Urothelium cell line (cell line): ENCODE data around the gene CAMK1D.
"Not testable (repeated sequence)": the region's sequence is repeated elsewhere in the genome, so short reads cannot be mapped to it uniquely, and the experiment has no call there.

Source experiments
- DNase-seq: peaks from one replicate; pipeline ENCODE4 v3.0.0; 2011; ENCODE audit warnings: low spot score, mixed read lengths
- FAIRE-seq: peaks from 2 replicates; lab custom pipeline; 2011; peaks lifted over from hg19 to GRCh38; lab: Jason Lieb, UNC

CAMK1D gene

GRCh38 chr10:12420530-12421120 lies 71.3 kb downstream of the CAMK1D start:
- no peak for DNase-seq
- FAIRE-seq, result no peak

DNA sequence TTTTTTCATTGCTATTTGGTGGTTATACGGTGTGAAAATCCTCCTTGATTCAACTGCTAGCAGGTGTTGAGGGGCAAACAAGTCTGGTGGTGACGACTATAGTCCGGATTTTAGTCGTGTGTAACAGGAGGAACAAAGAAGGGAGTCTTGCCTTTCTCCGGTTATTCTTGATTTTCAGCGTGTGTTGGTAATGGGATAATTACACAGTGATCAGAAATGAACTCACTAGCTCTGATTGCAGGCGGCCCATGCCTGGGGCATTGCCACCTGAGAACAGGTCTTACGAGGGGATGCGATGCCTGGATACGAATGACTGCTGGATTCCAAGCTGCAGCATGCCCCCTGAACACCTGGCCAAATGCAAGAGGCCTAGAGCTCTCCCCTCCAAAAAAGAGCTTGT lies 72.8 kb downstream of the CAMK1D start:
- no peak for DNase-seq
- FAIRE-seq, result no peak

- FAIRE-seq (no peak), DNase-seq (no peak)
These were observed 74.5 kb downstream of the CAMK1D start for GRCh38 chr10:12423896-12424295.

DNA sequence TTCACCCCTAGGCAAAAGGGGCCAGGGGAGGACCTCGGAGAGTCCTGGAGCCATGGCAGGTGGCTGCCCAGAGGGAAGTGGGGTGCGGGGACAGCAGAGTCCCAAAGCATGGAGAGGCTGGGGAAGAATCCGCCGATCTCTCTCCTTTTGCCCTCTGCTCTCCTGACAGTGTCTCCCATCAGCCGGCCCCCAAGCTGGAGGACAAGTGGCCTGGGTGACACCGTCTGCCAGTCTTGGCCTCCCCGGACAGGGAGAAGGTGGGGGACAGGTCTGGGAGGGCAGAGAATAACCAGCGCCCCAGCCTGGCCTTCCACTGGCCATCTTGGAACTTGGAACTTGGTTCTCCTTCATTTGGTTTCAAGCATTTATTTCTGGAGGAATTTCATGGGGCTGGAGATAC lies 77.9 kb downstream of the CAMK1D start:
- DNase-seq (no peak), FAIRE-seq (no peak)

- no peak for FAIRE-seq
- DNase-seq, result no peak
These were observed 79.2 kb downstream of the CAMK1D start for GRCh38 chr10:12428447-12429135.

DNA sequence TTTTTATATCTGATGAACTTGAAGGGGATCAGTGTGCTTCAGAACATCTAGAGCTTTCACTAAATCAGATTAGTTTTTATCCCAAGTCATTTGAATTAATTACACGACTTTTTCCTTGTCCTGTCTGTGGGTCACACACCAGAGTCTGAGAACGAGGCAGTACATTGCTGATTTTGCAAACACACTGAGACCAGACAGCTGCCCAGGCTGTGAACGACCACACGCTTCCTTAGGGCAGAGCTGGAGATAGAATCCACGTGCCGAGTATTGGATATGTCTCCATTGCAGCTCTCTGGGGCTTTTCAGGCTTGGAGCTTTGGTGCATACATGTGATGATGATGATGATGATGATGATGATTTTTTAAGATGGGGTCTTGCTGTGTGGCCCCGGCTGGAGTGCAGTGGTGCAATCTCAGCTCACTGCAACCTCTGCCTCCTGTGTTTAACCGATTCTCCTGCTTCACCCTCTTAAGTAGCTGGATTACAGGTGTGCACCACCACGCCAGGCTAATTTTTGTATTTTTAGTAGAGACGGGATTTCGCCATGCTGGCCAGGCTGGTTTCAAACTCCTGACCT lies 81.1 kb downstream of the CAMK1D start:
- DNase-seq (no peak), FAIRE-seq (no peak)

- DNase-seq (no peak), FAIRE-seq (no peak)
These were observed 82.1 kb downstream of the CAMK1D start for GRCh38 chr10:12431151-12432101.

- DNase-seq (no peak), FAIRE-seq (peak; percentile 58)
These were observed 83.2 kb downstream of the CAMK1D start for GRCh38 chr10:12432402-12433189.

DNA sequence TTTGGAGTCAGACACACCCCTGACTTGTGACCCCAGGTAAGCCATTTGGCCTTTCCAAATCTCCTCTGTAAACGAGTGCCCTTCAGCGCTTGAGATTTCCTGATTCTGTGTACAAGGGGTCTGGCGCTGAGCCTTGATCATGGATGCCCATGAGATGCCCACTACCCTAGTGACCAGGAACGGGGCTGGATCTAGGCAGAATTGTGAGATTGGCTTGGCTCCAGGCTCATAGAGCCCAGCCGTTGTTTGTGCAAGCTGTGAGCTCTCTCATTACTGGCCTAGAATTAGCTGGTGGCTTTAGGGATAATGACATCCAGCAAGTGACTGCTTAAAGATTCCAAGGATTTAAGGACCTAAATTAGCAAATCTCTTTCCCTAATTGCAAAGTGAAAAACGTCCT lies 84.9 kb downstream of the CAMK1D start:
- FAIRE-seq, result no peak
- no peak for DNase-seq

- not testable (repeated sequence) for FAIRE-seq, DNase-seq
These were observed 85.3 kb downstream of the CAMK1D start for GRCh38 chr10:12434677-12435076.

GRCh38 chr10:12435348-12435747 lies 86.0 kb downstream of the CAMK1D start:
- no peak for DNase-seq
- no peak for FAIRE-seq

- no peak for FAIRE-seq
These were observed 89.8 kb downstream of the CAMK1D start for GRCh38 chr10:12438919-12439692.

DNA sequence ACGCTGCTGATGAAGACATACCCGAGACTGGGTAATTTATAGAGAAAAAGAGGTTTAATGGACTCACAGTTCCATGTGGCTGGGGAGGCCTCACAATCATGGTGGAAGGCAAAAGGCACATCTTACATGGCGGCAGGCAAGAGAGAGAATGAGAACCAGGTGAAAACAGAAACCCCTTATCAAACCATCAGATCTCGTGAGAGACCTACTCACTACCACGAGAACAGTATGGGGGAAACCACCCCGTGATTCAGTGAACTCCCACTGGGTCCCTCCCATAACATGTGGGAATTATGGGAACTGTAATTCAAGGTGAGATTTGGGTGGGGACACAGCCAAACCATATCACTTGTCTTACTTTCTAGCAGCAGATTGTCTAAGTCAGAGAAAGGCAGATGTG lies 90.4 kb downstream of the CAMK1D start:
- DNase-seq, FAIRE-seq: not testable (repeated sequence)

More at GRCh38 chr10:12438919-12439692, 89.8 kb downstream of the CAMK1D start:
- no peak for DNase-seq

DNA sequence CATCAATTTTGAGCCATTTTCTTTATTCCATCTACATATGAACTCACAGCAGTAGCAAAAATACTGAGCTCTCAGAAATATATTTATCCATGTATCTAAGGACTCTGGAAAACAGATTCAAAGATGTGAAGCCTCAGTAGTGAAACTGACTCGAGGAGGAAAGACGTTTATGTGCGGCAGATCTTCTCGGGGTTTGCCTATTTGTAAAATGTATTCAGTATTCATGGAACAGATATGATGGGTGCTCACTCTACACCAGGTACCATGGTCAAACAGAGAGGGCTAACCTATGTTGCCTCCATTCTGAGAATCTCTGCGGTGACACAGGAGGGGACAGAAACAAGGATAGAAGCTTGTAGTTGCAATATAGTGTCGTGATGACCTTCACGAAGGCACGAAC lies 93.7 kb downstream of the CAMK1D start:
- no peak for FAIRE-seq
- no peak for DNase-seq

DNA sequence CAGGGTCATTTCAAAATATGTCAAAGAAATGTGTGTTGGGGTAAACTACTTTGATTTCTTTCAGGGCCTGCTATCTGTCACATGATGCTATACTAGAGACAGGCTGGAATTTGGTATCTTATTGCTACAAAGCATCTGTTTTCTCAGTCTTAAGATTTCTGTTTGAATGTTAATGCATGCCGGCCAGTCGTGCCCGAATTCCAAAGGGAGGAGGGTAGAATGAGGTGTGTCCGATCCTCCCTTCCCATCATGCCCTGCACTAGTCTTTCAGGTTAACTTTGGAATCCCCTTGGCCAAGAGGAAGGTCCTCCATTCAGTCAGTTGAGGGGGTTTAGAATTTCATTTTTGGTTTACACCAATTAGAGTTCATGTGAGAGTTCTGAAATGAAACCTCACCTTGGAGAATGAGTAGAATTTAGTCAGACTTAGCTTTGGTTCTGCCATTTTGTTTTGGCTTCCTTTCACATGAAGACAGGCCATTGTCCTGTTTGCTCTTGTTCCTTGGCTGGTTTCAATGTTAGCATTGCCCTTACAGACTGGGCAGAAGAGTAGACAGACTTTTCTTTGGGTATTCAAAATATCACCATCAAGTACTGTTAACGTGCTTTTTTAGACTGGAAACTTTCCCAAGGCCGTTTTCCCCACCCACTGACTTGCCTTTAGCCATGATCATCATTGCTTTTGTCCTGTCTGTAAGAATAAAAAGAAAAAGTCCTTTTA lies 95.8 kb downstream of the CAMK1D start:
- DNase-seq (no peak), FAIRE-seq (no peak)

- DNase-seq (no peak), FAIRE-seq (no peak)
These were observed 96.5 kb downstream of the CAMK1D start for GRCh38 chr10:12445701-12446334.

- peak; percentile 35 for DNase-seq
These were observed 99.0 kb downstream of the CAMK1D start for GRCh38 chr10:12448340-12448728.

DNA sequence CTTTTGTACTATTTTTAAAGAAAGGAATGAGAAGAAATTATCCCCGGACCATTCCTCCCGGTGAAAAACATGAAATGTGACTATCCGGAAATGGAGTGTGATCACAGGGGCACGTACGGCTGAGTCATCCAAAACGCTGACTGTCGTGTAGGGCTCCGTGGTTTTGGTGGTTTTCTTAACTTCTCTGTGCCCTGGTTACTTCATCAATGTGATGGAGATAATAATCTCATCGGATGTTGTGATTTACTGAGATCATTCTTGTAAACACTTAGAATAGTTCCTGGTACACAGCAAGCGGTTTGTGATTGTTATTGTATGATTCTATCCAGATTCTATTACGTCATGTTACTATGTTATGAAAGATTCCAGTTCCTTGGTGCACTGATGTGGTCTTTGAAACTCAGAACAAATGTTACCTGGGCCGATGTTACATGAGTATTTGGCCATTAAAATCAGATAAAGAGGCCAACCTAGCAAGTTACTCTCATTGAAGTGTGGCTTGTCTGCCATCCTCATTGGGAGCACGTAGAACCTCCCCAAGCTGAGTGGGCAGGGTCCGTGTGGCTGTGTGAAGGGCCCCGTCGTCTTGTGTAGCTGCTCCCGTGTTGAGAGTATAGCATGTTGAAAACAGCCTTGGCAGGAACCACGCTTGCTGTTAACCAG lies 99.5 kb downstream of the CAMK1D start:
- FAIRE-seq (peak; percentile 91), DNase-seq (peak; percentile 88)

More at GRCh38 chr10:12448340-12448728, 99.0 kb downstream of the CAMK1D start:
- FAIRE-seq, result no peak
